Neural cell (in vitro differentiated cells): Measurements from ENCODE around the gene CNTNAP1. TPM values are rescaled to one million over a fixed set of nuclear protein-coding genes. Genes with fewer than 3 reads are reported as not detected.

ENCODE experiments used
- H2AFZ ChIP-seq: fragments of 200-600, 300-800 bp; sonication (generic), shearing (Covaris generic); 2 replicates; pipeline ENCODE4 v1.6.0; 2014; ENCODE audit warnings: low read depth, mild to moderate bottlenecking, antibody characterized with exemption, low read length, moderate library complexity
- H3F3A ChIP-seq: fragments of 200-600 bp; shearing (Covaris generic); 2 replicates; pipeline ENCODE4 v1.6.1; 2016; ENCODE audit warnings: mild to moderate bottlenecking, moderate library complexity, mixed read lengths, antibody characterized with exemption, low read length; ENCODE audit not compliant: insufficient read depth, poor library complexity, severe bottlenecking
- H3K27ac ChIP-seq: fragments of 200-600, 300-800 bp; sonication (generic), shearing (Covaris generic); 2 replicates; pipeline ENCODE4 v1.5.1; 2014; ENCODE audit warnings: mild to moderate bottlenecking, low read length, moderate library complexity
- H3K27me3 ChIP-seq: fragments of 300-800, 200-600 bp; sonication (generic), shearing (Covaris generic); 2 replicates; pipeline ENCODE4 v1.6.0; 2014; ENCODE audit warnings: mild to moderate bottlenecking, low read depth, low read length, moderate library complexity; ENCODE audit not compliant: insufficient read depth
- H3K36me3 ChIP-seq: fragments of 300-800, 200-600 bp; sonication (generic), shearing (Covaris generic); 2 replicates; pipeline ENCODE4 v1.5.1; 2014; ENCODE audit warnings: mild to moderate bottlenecking, antibody characterized with exemption, low read length, moderate library complexity; ENCODE audit not compliant: insufficient read depth
- H3K4me2 ChIP-seq: fragments of 300-800, 200-600 bp; sonication (generic), shearing (Covaris generic); 2 replicates; pipeline ENCODE4 v1.6.0; 2014; ENCODE audit warnings: mild to moderate bottlenecking, low read length
- H3K4me3 ChIP-seq: fragments of 300-800, 200-600 bp; sonication (generic), shearing (Covaris generic); 2 replicates; pipeline ENCODE4 v1.5.1; 2014; ENCODE audit warnings: mild to moderate bottlenecking, low read length, moderate library complexity
- H3K79me2 ChIP-seq: fragments of 200-600 bp; shearing (Covaris generic); replicated peaks from 2 replicates; pipeline ENCODE4 v1.6.0; 2014; ENCODE audit warnings: mild to moderate bottlenecking, low read length, moderate library complexity; ENCODE audit not compliant: insufficient read depth
- H3K9ac ChIP-seq: fragments of 300-800, 200-600 bp; sonication (generic), shearing (Covaris generic); 2 replicates; pipeline ENCODE4 v1.6.1; 2016; ENCODE audit warnings: mild to moderate bottlenecking, low read length, mixed read lengths
- H3K9me2 ChIP-seq: fragments of 200-600 bp; shearing (Covaris generic); 2 replicates; pipeline ENCODE4 v1.6.1; 2016; ENCODE audit warnings: mild to moderate bottlenecking, low read length, mixed read lengths; ENCODE audit not compliant: insufficient read depth
- H3K9me3 ChIP-seq: fragments of 200-600, 300-800 bp; sonication (generic), shearing (Covaris generic); 2 replicates; pipeline ENCODE4 v1.6.1; 2016; ENCODE audit warnings: mild to moderate bottlenecking, mixed run types, low read length, moderate library complexity, mixed read lengths
- H4K20me1 ChIP-seq: fragments of 200-600 bp; shearing (Covaris generic); 2 replicates; pipeline ENCODE4 v1.6.1; 2016; ENCODE audit warnings: mild to moderate bottlenecking, mixed run types; ENCODE audit not compliant: insufficient read depth
- CTCF ChIP-seq: fragments of 450-650 bp; IDR thresholded peaks from 2 replicates; pipeline ENCODE4 v1.5.1; 2014; ENCODE audit warnings: antibody characterized with exemption, mild to moderate bottlenecking, moderate library complexity; ENCODE audit not compliant: poor library complexity, severe bottlenecking
- EP300 ChIP-seq: fragments of 450-650 bp; conservative IDR thresholded peaks from 2 replicates; pipeline ENCODE4 v1.6.1; 2014; ENCODE audit warnings: antibody characterized with exemption, mild to moderate bottlenecking, moderate library complexity; ENCODE audit not compliant: poor library complexity, severe bottlenecking
- EZH2 ChIP-seq: fragments of 200-600, 300-800 bp; shearing (Covaris generic), sonication (generic); IDR thresholded peaks from 2 replicates; pipeline ENCODE4 v1.6.1; 2014; ENCODE audit warnings: antibody characterized with exemption, low read length, borderline replicate concordance, mild to moderate bottlenecking; ENCODE audit not compliant: insufficient read depth, poor library complexity, severe bottlenecking
- MXI1 ChIP-seq: fragments of 450-650 bp; conservative IDR thresholded peaks from 2 replicates; pipeline ENCODE4 v1.6.1; 2014; ENCODE audit warnings: antibody characterized with exemption, mild to moderate bottlenecking; ENCODE audit not compliant: poor library complexity, severe bottlenecking
- POLR2AphosphoS5 ChIP-seq: IDR thresholded peaks from 2 replicates; pipeline ENCODE4 v1.6.1; 2012
- REST ChIP-seq: IDR thresholded peaks from 2 replicates; pipeline ENCODE4 v1.6.1; 2012; ENCODE audit warnings: borderline replicate concordance
- SMC3 ChIP-seq: fragments of 450-650 bp; conservative IDR thresholded peaks from 2 replicates; pipeline ENCODE4 v1.6.1; 2014; ENCODE audit warnings: antibody characterized with exemption, mild to moderate bottlenecking, moderate library complexity; ENCODE audit not compliant: poor library complexity
- TAF1 ChIP-seq: IDR thresholded peaks from 2 replicates; pipeline ENCODE4 v1.6.1; 2012; ENCODE audit warnings: low read depth
- polyA plus RNA-seq: library from polyadenylated mRNA; depleted of rRNA; stranded (reverse); fragments of >200 nt; gene quantifications from 2 replicates; pipeline ENCODE4 v1.2.3, GENCODE V29; 2014
- small RNA-seq, 3 experiments: library from RNA; depleted of rRNA; stranded (forward); fragments of <200 nt; gene quantifications; one replicate each; pipeline ENCODE3, GENCODE V24; 2012

The CNTNAP1 gene
- polyA plus RNA-seq, 1 donor from 2014 or later = 21.9 TPM

- Histone ChIP-seq H3K36me3 (no peaks in the 10 kb centered on the region), H3F3A (no peaks in the 10 kb centered on the region), H3K4me3 (no peak overlapping the region), H3K9me2 (no peaks in the 10 kb centered on the region), H3K27me3 (no peaks in the 10 kb centered on the region), H3K4me2 (no peak overlapping the region), H3K27ac (no peak overlapping the region), H3K9me3 (no peaks in the 10 kb centered on the region), H3K79me2 (no peaks in the 10 kb centered on the region), H4K20me1 (no peaks in the 10 kb centered on the region), H2AFZ (no peak overlapping the region), H3K9ac (no peak overlapping the region)
- no peak for TF ChIP-seq EZH2
- no peak for TF ChIP-seq REST
- TF ChIP-seq TAF1 = no peak
- no peak for TF ChIP-seq SMC3
- no peak for TF ChIP-seq EP300
- no peak for TF ChIP-seq MXI1
- no peak for TF ChIP-seq CTCF
- TF ChIP-seq POLR2AphosphoS5 = no peak
Measured at GRCh38 chr17:42748908-42749798, 66.8 kb downstream of the CNTNAP1 start.

Small RNAs within 50 kb of the gene (small RNA-seq; reads per million reads assigned to genes)
- gene MIR6780A = 0 reads per million in 3 experiments

Other genes with a start within 250 kb of the CNTNAP1 start
- gene ATP6V0A1, start 223.7 kb upstream of the CNTNAP1 start, polyA plus RNA-seq = 92.1 and 94.0 TPM in 2 replicates
- 12.1 and 17.1 TPM in 2 replicates for gene NAGLU, start 146.3 kb upstream of the CNTNAP1 start, polyA plus RNA-seq
- gene HSD17B1, start 129.6 kb upstream of the CNTNAP1 start, polyA plus RNA-seq = 1.0 and 2.1 TPM in 2 replicates
- gene COASY, start 120.4 kb upstream of the CNTNAP1 start, polyA plus RNA-seq = 8.2 and 10.1 TPM in 2 replicates
- gene MLX, start 115.4 kb upstream of the CNTNAP1 start, polyA plus RNA-seq = 35.7 and 47.2 TPM in 2 replicates
- 22.5 and 36.2 TPM in 2 replicates for gene PSMC3IP, start 104.8 kb upstream of the CNTNAP1 start, polyA plus RNA-seq
- 30.1 and 34.6 TPM in 2 replicates for gene RETREG3, start 73.2 kb upstream of the CNTNAP1 start, polyA plus RNA-seq
- 14.2 and 22.3 TPM in 2 replicates for gene TUBG1, start 72.8 kb upstream of the CNTNAP1 start, polyA plus RNA-seq
- gene TUBG2, start 23.2 kb upstream of the CNTNAP1 start, polyA plus RNA-seq = 24.9 and 28.9 TPM in 2 replicates
- 18.4 and 20.2 TPM in 2 replicates for gene PLEKHH3, start 5.5 kb upstream of the CNTNAP1 start, polyA plus RNA-seq
- gene CCR10, start 688 bp upstream of the CNTNAP1 start, polyA plus RNA-seq = 3.1 and 5.1 TPM in 2 replicates
- 52.5 and 68.3 TPM in 2 replicates for gene EZH1, start 62.5 kb downstream of the CNTNAP1 start, polyA plus RNA-seq
- 0.96 and 2.1 TPM in 2 replicates for gene RAMP2, start 78.7 kb downstream of the CNTNAP1 start, polyA plus RNA-seq
- gene VPS25, start 90.9 kb downstream of the CNTNAP1 start, polyA plus RNA-seq = 128 and 133 TPM in 2 replicates
- 0.10 TPM in 1 of 2 replicates, not detected in the other for gene WNK4, start 98.1 kb downstream of the CNTNAP1 start, polyA plus RNA-seq
- 222 and 234 TPM in 2 replicates for gene COA3, start 116.2 kb downstream of the CNTNAP1 start, polyA plus RNA-seq
- gene CNTD1, start 116.3 kb downstream of the CNTNAP1 start, polyA plus RNA-seq = 0.21 and 1.2 TPM in 2 replicates
- gene BECN1, start 141.8 kb downstream of the CNTNAP1 start, polyA plus RNA-seq = 74.7 and 87.7 TPM in 2 replicates
- 56.6 and 67.0 TPM in 2 replicates for gene PSME3, start 150.9 kb downstream of the CNTNAP1 start, polyA plus RNA-seq
- gene AOC2, start 162.0 kb downstream of the CNTNAP1 start, polyA plus RNA-seq = 1.8 and 2.8 TPM in 2 replicates
- 0.35 and 0.54 TPM in 2 replicates for gene AOC3, start 168.7 kb downstream of the CNTNAP1 start, polyA plus RNA-seq
- gene G6PC1, start 218.3 kb downstream of the CNTNAP1 start, polyA plus RNA-seq = not detected in 2 replicates